GM19324 (cell line): ENCODE measurements around the gene TIPIN.
"Not testable (repeated sequence)": the region's sequence is repeated elsewhere in the genome, so short reads cannot be mapped to it uniquely, and the experiment has no call there.

Experiments used
- ATAC-seq: cut with Tn5 transposase; IDR thresholded peaks from one replicate; pipeline ENCODE4 v1.9.1; 2021; ENCODE audit warnings: mild to moderate bottlenecking, moderate library complexity; ENCODE audit not compliant: unreplicated experiment, low FRiP score

The TIPIN gene

GRCh38 chr15:66386204-66387123 lies 30.0 kb upstream of the TIPIN start, which contains the start of gene MAP2K1:
Gene MAP2K1, plus strand, starts transcription at chr15:66386912. Its CDS starts 436 bp downstream, at chr15:66387348.
- peak; percentile 88 for ATAC-seq

- ATAC-seq: not testable (repeated sequence)
Observed at GRCh38 chr15:66381376-66381775, 24.9 kb upstream of the TIPIN start.

- no peak for ATAC-seq
Observed at GRCh38 chr15:66378814-66379430, 22.4 kb upstream of the TIPIN start.

- no peak for ATAC-seq
Observed at GRCh38 chr15:66374179-66374578, 17.7 kb upstream of the TIPIN start.

GRCh38 chr15:66369773-66370651 lies 13.5 kb upstream of the TIPIN start:
- no peak for ATAC-seq

GRCh38 chr15:66364944-66365528 lies 8.6 kb upstream of the TIPIN start:
- ATAC-seq: no peak

GRCh38 chr15:66362776-66363175 lies 6.3 kb upstream of the TIPIN start:
- ATAC-seq: no peak

GRCh38 chr15:66361745-66362460 lies 5.4 kb upstream of the TIPIN start:
- ATAC-seq: not testable (repeated sequence)

- no peak for ATAC-seq
Observed at GRCh38 chr15:66359740-66360139, 3.3 kb upstream of the TIPIN start.

GRCh38 chr15:66356077-66356358 lies 467 bp downstream of the TIPIN start:
- peak; percentile 3 for ATAC-seq

- ATAC-seq: not testable (repeated sequence)
Observed at GRCh38 chr15:66348530-66348929, 8.0 kb downstream of the TIPIN start.

- ATAC-seq: no peak
Observed at GRCh38 chr15:66328771-66329170, 27.7 kb downstream of the TIPIN start.

- ATAC-seq: no peak
Observed at GRCh38 chr15:66327736-66328135, 28.7 kb downstream of the TIPIN start.

GRCh38 chr15:66326051-66326450 lies 30.4 kb downstream of the TIPIN start:
- no peak for ATAC-seq

GRCh38 chr15:66323312-66323928 lies 33.1 kb downstream of the TIPIN start:
- no peak for ATAC-seq

- ATAC-seq: no peak
Observed at GRCh38 chr15:66312144-66312543, 44.3 kb downstream of the TIPIN start.

- ATAC-seq: no peak
Observed at GRCh38 chr15:66310786-66311185, 45.7 kb downstream of the TIPIN start.

- no peak for ATAC-seq
Observed at GRCh38 chr15:66309828-66310227, 46.7 kb downstream of the TIPIN start.

GRCh38 chr15:66308531-66308930 lies 48.0 kb downstream of the TIPIN start:
- ATAC-seq: no peak

- ATAC-seq: no peak
Observed at GRCh38 chr15:66306381-66306780, 50.1 kb downstream of the TIPIN start.
